ENCODE measurements around the gene CD44.

GRCh38 chr11:35235936-35236666, 97.1 kb downstream of the CD44 start:
- TF ChIP-seq POLR2A (IDR thresholded peaks at IDR 0.05) (no peak), CTCF (IDR thresholded peaks at IDR 0.05 in 4 of 5, conservative IDR thresholded peaks at IDR 0.05 in 1 of 5) (no peak)

Data from gastrocnemius medialis (tissue), 4 donors.